HepG2 (cell line): ENCODE data around the gene TMEM131L. TPM values are rescaled to one million over a fixed set of nuclear protein-coding genes. Genes with fewer than 3 reads are reported as not detected.
A peak's percentile ranks its signal among the peaks of the same experiment; 100 is the strongest.

Source experiments
- BCL6 ChIP-seq: IDR thresholded peaks from 2 replicates; pipeline ENCODE4 v1.6.1; 2016; ENCODE audit warnings: missing genetic modification reagents, missing compliant biosample characterization
- DDIT3 ChIP-seq: sonication (generic); formaldehyde crosslinking; IDR thresholded peaks from 2 replicates; pipeline ENCODE4 v1.4.0; 2020; ENCODE audit warnings: mild to moderate bottlenecking, missing genetic modification reagents
- EP300 ChIP-seq, 3 experiments: sonication (generic) in 1 of 3; formaldehyde crosslinking in 1 of 3; IDR thresholded peaks; 2 replicates each; pipeline versions ENCODE4 v1.5.1 to v1.6.1; 2011 to 2020; ENCODE audit warnings: low read depth in 2 of 3, low read length in 2 of 3, borderline replicate concordance in 1 of 3, improper control_type of control experiment in 1 of 3, mild to moderate bottlenecking in 1 of 3, missing genetic modification reagents in 1 of 3, moderate library complexity in 1 of 3
- FOXA1 ChIP-seq, 2 experiments: fragments of 450-650 bp in 1 of 2; sonication (generic) in 1 of 2; formaldehyde crosslinking in 1 of 2; IDR thresholded peaks; 2 replicates each; pipeline versions ENCODE4 v1.4.0 to v1.6.1; 2016 to 2020; ENCODE audit warnings: missing genetic modification reagents in 1 of 2
- FOXA3 ChIP-seq: IDR thresholded peaks from 2 replicates; pipeline ENCODE4 v1.6.1; 2016; ENCODE audit warnings: missing genetic modification reagents, missing compliant biosample characterization
- HDAC2 ChIP-seq: sonication (generic); formaldehyde crosslinking; IDR thresholded peaks from 2 replicates; pipeline ENCODE4 v1.4.0; 2020; ENCODE audit warnings: missing genetic modification reagents
- KLF11 ChIP-seq: IDR thresholded peaks from 2 replicates; pipeline ENCODE4 v1.6.1; 2016; ENCODE audit warnings: missing compliant biosample characterization
- MAFK ChIP-seq, 2 experiments: IDR thresholded peaks in 1 of 2; conservative IDR thresholded peaks in 1 of 2; 2 replicates each; pipeline ENCODE4 v1.6.1; 2011; ENCODE audit warnings: improper control_type of control experiment in 2 of 2, low read length in 2 of 2
- NCOA2 ChIP-seq: sonication (generic); formaldehyde crosslinking; IDR thresholded peaks from 2 replicates; pipeline ENCODE4 v1.8.0; 2022; ENCODE audit warnings: inconsistent platforms
- NFYB ChIP-seq: sonication (generic); formaldehyde crosslinking; IDR thresholded peaks from 2 replicates; pipeline ENCODE4 v1.4.0; 2020; ENCODE audit warnings: missing genetic modification reagents
- SIX4 ChIP-seq: sonication (generic); formaldehyde crosslinking; IDR thresholded peaks from 2 replicates; pipeline ENCODE4 v1.4.0; 2020; ENCODE audit warnings: missing genetic modification reagents
- SOX5 ChIP-seq: IDR thresholded peaks from 2 replicates; pipeline ENCODE4 v1.6.1; 2016; ENCODE audit warnings: borderline replicate concordance
- TAF1 ChIP-seq: sonication (generic); formaldehyde crosslinking; IDR thresholded peaks from 2 replicates; pipeline ENCODE4 v1.4.0; 2020; ENCODE audit warnings: missing genetic modification reagents
- TCF7L2 ChIP-seq: IDR thresholded peaks from 2 replicates; pipeline ENCODE4 v1.6.1; 2011; ENCODE audit warnings: mild to moderate bottlenecking, low read depth, low read length, moderate library complexity
- TFDP1 ChIP-seq: IDR thresholded peaks from 2 replicates; pipeline ENCODE4 v1.6.1; 2016; ENCODE audit warnings: missing compliant biosample characterization, missing genetic modification reagents, borderline replicate concordance
- ZFP62 ChIP-seq: sonication (generic); formaldehyde crosslinking; IDR thresholded peaks from 2 replicates; pipeline ENCODE4 v1.4.0; 2020; ENCODE audit warnings: missing genetic modification reagents
- polyA plus RNA-seq, 8 experiments: library from polyadenylated mRNA; depleted of rRNA in 3 of 8; stranded (reverse) in 7 of 8; unstranded in 1 of 8; fragments of >200 nt; fragmentation: Illumina TruSeq in 4 of 8; extraction: Trizol in 4 of 8; gene quantifications; 2 replicates each; pipeline versions ENCODE4 v1.2.1 to v1.2.3, GENCODE V29; 2011 to 2016; ENCODE audit warnings: low read depth in 4 of 8, missing spikeins in 1 of 8, mixed read lengths in 1 of 8; ENCODE audit not compliant: insufficient read depth in 1 of 8
- total RNA-seq, 5 experiments: library from RNA; depleted of rRNA; stranded (reverse); fragments of >200 nt; fragmentation: Illumina TruSeq; extraction: Trizol; gene quantifications; 2 replicates each; pipeline ENCODE4 v1.2.3, GENCODE V29; 2016; ENCODE audit warnings: low read depth in 1 of 5
- TF ChIP-seq, protein P1 (sequence below): sonication (generic); formaldehyde crosslinking; conservative IDR thresholded peaks from 2 replicates; pipeline ENCODE4 v1.4.0; 2020; ENCODE audit warnings: mild to moderate bottlenecking, missing genetic modification reagents, moderate library complexity
- TF ChIP-seq, protein P2 (sequence below): IDR thresholded peaks from 2 replicates; pipeline ENCODE4 v1.6.1; 2016; ENCODE audit warnings: low read depth

The TMEM131L gene
- total and polyA plus RNA-seq, 2 of the 13 experiments (the other 11 are each of a cell fraction or from before 2014, with no cell fraction given), result 2.2 to 4.5 TPM

DNA sequence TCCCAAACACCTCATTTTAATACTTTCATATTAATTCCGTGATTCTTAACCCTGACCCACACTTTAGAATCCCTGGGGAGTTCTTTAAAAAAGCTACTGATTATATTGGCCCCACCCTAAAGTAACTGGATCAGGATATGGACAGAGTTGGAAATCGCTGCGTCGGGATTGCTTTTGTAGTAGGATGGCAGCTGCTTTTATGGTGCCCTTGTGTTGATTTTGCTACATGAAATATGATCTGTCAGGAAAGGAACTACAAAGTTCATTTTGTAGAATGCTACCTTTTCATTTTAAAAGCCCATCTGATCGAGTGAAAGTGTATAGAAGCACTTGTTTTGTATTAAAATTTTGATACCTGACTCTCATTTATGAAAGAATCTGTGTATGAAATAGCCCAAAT lies 43.6 kb downstream of the TMEM131L start (continued):
- TF ChIP-seq FOXA3 (CRISPR knock-in tag) (0 out of 2 replicates have a peak, but pooled peaks have one; percentile 31), DDIT3 (no peak), TCF7L2 (no peak), MAFK (conservative IDR thresholded peaks at IDR 0.05 in 1 of 2, IDR thresholded peaks at IDR 0.05 in 1 of 2; ENCODE audit: low read length in 2 of 2) (peak in 1 of 2 experiments; percentile 26; a peak in 1 of 4 replicates), SIX4 (CRISPR knock-in tag) (peak; percentile 93), BCL6 (CRISPR knock-in tag) (0 out of 2 replicates have a peak, but pooled peaks have one; percentile 26), NCOA2 (CRISPR knock-in tag) (no peak), ZFP62 (CRISPR knock-in tag) (no peak), FOXA1 (IDR thresholded peaks at IDR 0.05) (no peak), FOXA1 (CRISPR knock-in tag; IDR thresholded peaks at IDR 0.05) (0 out of 2 replicates have a peak, but pooled peaks have one; percentile 10), SOX5 (CRISPR knock-in tag) (peak; percentile 14; the same call in 1 of the 2 replicates), EP300 (IDR thresholded peaks at IDR 0.05; ENCODE audit: low read depth in 2 of 2, low read length in 2 of 2) (0 out of 4 replicates have a peak, but pooled peaks of 1 of the 2 experiments have one; percentile 7), EP300 (CRISPR knock-in tag; IDR thresholded peaks at IDR 0.05; ENCODE audit: borderline replicate concordance) (no peak), TAF1 (CRISPR knock-in tag) (no peak), TFDP1 (no peak), HDAC2 (CRISPR knock-in tag) (0 out of 2 replicates have a peak, but pooled peaks have one; percentile 16), NFYB (CRISPR knock-in tag) (no peak), KLF11 (no peak)
- TF ChIP-seq, protein P1, sequence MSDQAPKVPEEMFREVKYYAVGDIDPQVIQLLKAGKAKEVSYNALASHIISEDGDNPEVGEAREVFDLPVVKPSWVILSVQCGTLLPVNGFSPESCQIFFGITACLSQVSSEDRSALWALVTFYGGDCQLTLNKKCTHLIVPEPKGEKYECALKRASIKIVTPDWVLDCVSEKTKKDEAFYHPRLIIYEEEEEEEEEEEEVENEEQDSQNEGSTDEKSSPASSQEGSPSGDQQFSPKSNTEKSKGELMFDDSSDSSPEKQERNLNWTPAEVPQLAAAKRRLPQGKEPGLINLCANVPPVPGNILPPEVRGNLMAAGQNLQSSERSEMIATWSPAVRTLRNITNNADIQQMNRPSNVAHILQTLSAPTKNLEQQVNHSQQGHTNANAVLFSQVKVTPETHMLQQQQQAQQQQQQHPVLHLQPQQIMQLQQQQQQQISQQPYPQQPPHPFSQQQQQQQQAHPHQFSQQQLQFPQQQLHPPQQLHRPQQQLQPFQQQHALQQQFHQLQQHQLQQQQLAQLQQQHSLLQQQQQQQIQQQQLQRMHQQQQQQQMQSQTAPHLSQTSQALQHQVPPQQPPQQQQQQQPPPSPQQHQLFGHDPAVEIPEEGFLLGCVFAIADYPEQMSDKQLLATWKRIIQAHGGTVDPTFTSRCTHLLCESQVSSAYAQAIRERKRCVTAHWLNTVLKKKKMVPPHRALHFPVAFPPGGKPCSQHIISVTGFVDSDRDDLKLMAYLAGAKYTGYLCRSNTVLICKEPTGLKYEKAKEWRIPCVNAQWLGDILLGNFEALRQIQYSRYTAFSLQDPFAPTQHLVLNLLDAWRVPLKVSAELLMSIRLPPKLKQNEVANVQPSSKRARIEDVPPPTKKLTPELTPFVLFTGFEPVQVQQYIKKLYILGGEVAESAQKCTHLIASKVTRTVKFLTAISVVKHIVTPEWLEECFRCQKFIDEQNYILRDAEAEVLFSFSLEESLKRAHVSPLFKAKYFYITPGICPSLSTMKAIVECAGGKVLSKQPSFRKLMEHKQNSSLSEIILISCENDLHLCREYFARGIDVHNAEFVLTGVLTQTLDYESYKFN (CRISPR knock-in tag), result peak; percentile 43; the same call in 1 of the 2 replicates
- TF ChIP-seq, protein P2, sequence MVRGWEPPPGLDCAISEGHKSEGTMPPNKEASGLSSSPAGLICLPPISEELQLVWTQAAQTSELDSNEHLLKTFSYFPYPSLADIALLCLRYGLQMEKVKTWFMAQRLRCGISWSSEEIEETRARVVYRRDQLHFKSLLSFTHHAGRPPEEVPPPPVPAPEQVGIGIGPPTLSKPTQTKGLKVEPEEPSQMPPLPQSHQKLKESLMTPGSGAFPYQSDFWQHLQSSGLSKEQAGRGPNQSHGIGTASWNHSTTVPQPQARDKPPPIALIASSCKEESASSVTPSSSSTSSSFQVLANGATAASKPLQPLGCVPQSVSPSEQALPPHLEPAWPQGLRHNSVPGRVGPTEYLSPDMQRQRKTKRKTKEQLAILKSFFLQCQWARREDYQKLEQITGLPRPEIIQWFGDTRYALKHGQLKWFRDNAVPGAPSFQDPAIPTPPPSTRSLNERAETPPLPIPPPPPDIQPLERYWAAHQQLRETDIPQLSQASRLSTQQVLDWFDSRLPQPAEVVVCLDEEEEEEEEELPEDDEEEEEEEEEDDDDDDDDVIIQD (CRISPR knock-in tag), result 0 out of 2 replicates have a peak, but pooled peaks have one; percentile 46
